HG03469 (cell line): ENCODE results near the gene COL19A1.

Experiments
- ATAC-seq: cut with Tn5 transposase; IDR thresholded peaks from one replicate; pipeline ENCODE4 v1.9.1; 2021; ENCODE audit warnings: mild to moderate bottlenecking, moderate library complexity, moderate number of reproducible peaks; ENCODE audit not compliant: unreplicated experiment

COL19A1 gene

DNA sequence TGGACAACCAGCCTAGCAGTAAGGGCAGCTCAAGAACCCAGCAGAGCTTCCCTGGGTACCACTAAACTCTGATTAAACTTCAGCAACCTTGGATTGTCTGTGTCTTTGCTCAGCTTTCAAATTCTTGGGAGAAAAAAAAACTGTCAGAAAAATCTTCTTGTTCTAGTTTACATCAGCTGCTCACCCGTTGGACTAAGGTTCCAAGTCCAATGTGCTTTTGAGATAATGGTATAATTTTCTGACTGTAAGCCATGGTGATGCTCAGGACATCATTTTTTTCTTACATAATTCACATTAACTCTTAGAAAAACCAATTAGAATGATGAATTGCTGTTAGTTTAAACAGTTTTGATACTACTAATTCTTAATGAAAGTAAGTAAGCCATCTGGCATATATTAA, 290.7 kb downstream of the COL19A1 start:
- ATAC-seq, result no peak

DNA sequence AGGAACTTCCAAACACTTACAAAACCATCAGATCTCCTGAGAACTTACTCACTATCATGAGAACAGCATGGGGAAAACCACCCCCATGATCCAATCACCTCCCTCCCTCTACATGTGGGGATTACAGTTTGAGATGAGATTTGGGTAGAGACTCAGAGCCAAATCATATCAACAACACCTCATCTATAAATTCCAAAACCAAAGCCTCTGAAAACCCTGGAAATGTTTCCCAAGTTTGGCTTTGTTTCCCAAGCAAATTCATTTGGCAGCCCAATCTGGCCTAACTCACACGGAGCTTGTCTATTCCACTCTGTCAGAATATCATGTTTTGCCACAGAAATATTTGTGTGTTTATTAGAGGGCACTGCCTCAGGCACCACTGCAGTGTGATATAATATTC, 293.9 kb downstream of the COL19A1 start:
- ATAC-seq, result no peak

DNA sequence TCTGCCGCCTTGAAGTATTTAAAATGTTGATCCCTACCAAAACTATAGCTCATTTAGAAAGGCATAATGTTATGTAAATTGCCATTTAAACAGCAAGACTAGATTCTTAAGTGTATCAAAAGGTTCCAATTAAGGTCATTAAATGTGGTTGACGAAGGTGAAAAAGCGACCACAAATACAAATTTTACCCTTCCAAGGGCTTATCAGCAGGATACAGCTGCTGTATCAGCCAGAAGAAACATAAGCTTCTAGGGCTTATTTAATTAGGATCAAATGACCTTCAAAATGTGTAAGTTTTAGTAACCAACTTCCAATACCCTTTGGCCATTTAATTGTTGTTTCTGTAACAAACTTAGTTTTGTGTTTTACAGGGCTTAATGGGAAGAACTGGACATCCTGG, 296.6 kb downstream of the COL19A1 start:
- ATAC-seq, result no peak

DNA sequence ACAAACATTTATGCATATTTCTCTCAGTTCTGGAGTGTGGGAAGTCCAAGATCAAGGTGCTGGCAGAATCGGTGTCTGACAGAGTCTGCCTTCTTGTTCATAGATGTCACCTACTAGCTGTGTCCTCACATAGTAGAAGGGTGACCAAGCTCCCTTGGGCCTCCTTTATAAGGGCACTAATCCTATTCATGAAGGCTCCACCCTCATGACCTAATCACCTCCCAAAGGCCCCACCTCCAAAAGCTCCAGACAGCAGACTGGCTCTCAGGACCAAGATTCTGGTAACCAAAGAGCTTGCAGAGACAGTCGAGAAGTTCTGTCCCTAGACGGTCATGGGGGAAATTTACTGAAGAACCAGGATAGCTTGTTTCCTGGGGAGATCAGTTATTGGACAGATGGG, 297.4 kb downstream of the COL19A1 start:
- ATAC-seq, result no peak

DNA sequence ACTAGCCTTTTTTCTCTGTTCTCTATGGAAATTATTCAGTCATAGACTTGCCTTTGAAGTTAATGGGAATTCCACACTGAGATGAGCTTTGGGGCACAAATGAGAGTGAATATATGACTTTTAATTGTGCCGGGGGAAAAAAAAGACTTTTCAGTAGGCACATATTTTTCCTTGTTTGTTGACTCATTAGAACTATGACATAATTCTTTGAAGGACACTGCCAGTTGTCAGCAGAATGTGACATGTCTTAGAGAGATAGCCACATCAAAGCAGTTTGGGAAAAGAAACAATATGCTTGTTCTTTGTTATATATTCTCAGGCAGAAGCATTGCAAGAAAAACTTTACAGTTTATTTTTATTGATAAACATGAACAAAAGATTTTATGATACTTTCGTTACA, 298.2 kb downstream of the COL19A1 start:
- no peak for ATAC-seq

DNA sequence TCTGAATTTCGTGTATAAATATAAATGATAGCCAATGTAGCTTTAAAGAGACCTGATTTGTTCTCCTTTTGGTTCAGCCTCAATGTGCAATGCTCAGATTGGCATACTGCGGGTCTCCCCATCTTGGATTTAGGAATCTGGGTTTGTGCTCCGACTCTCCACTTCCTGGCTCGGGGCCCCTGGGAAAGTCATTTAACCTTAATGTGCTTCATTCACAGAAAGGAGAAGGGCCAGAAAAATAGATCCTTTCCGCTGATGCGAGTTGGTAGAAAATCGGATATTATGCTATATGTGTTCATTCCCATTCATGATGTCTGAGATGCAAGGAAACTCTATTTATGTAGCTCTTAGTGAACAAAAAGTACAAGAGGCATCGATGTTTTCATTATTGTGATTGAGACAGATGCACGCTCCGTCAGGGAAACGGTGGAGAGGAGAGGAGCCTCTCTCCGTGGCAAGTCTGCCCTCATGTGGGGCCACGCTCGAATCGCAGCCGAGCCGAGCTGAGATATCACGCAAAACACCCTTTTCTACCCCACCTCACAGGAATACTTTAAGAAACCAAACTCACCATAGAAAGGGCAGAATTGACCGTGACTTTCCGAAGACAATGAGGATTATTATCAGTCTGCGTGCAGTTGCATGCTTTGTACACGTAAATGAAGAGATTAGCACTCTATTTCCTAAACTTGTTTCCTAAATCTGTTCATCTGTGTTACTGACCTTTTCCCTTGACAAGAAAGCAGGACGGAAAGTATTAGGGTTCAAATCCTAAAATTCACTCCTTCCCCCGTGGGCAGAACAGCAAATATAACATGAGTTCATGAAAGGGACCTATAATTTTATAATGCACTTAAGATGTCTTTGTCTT, 300.0 kb downstream of the COL19A1 start:
- ATAC-seq, result peak; percentile 76

DNA sequence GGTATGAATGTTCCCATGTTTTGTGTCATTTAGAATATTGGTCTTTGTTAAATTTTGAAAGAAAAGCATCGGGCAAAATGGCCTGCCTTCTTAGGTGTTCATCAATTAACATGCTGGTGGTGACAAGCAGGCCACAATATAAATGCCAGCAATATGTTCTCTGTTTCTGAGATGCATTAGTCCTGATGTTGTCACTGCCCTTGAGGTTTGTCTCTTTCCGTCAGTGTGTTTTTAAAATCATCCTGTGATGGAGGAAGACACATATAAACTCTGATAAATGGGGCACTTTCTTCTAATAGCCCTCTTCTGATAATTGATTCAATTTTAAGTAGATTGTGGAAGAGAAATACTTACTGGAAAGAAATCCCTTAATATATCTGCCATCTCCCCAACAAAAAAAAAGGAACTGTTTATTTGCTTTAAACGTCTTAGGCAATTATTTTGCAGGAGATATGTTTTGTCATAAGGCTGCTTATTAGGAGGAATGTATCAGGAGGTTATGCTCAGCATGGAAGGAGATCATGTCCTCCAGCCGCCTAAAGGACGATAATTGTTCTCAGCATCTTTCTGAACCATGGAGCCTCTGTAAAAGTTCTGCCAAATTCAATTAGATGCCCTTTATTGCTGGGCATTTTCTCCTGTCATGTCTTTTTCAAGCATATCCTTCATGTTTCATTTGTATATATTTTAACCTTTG, 302.5 kb downstream of the COL19A1 start:
- ATAC-seq, result no peak

- ATAC-seq, result no peak
Observed at GRCh38 chr6:70171236-70171635, 304.9 kb downstream of the COL19A1 start.

DNA sequence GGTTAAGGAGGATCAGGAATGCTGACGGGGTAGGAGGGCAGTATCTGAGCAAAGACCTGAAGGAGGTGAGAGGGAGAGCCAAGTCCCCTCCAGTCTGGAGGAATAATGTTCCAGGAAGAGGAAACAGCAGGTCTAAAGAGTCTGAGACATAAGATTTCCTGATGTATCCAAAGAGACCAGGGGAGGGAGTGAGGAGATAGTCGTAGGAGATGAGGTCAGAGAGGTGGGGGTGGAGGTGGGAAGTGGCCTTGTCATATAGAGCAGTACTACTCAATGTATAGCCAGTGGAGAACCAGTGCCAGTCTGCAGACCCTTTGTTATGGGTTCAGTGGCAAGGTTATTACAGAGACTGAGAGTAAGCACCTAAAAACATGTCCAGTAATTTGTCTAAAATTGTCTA, 305.9 kb downstream of the COL19A1 start:
- no peak for ATAC-seq

- no peak for ATAC-seq
Observed at GRCh38 chr6:70175770-70176169, 309.4 kb downstream of the COL19A1 start.

GRCh38 chr6:70176842-70177550, 310.6 kb downstream of the COL19A1 start:
- ATAC-seq, result no peak

- ATAC-seq, result no peak
Observed at GRCh38 chr6:70180183-70180900, 314.0 kb downstream of the COL19A1 start.

- no peak for ATAC-seq
Observed at GRCh38 chr6:70180901-70181599, 314.7 kb downstream of the COL19A1 start.

DNA sequence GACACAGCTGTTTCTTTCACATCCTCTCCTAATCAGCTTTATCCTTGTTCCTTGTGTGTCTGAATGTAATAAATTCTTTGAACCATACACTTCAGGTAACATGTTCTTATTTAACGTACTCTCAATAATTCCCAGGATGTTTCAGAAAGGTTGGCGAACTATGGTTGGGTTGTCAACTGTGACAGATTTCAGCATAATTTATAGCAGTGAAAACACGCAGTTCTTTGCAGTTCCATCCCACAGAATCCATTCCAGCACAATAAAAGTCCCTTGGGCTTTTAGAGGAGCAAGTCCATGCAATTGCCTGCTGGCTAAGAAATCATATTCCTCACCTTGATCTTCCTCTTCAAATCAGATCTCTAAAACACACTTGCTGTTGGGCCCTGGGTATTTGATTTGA, 317.2 kb downstream of the COL19A1 start:
- ATAC-seq, result no peak

- no peak for ATAC-seq
Observed at GRCh38 chr6:70184723-70185122, 318.4 kb downstream of the COL19A1 start.

DNA sequence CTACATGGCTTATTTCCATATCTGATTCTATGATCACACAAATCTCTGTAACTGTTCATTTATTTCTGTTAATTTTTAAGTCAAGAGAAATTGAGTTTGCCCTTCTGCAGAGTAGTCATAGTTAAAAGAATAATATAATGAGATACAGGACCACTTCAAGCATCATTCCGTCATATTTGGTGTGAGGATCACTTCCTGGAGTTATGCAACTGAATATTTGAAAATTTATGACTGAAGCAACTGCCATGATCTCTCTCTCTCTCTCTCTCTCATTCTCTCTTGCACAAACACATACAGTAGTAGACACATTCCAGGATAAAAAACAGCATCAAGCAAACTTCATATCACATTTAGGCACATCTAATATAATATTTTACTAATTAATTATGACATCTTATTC, 320.1 kb downstream of the COL19A1 start:
- ATAC-seq, result no peak

- no peak for ATAC-seq
Observed at GRCh38 chr6:70188202-70188601, 321.8 kb downstream of the COL19A1 start.

GRCh38 chr6:70194421-70194820, 328.1 kb downstream of the COL19A1 start:
- ATAC-seq, result no peak

- no peak for ATAC-seq
Observed at GRCh38 chr6:70196531-70196930, 330.2 kb downstream of the COL19A1 start.

GRCh38 chr6:70198785-70199184, 332.4 kb downstream of the COL19A1 start:
- no peak for ATAC-seq
